ENCODE data around the gene CD82. TPM values are rescaled to one million over a fixed set of nuclear protein-coding genes. Genes with fewer than 3 reads are reported as not detected.
"Not testable (repeated sequence)": the region's sequence is repeated elsewhere in the genome, so short reads cannot be mapped to it uniquely, and the experiment has no call there.

Gene CD82
- total RNA-seq, 3 donors from 2014 or later, result 12.0 to 40.4 (median 38.0) TPM

DNA sequence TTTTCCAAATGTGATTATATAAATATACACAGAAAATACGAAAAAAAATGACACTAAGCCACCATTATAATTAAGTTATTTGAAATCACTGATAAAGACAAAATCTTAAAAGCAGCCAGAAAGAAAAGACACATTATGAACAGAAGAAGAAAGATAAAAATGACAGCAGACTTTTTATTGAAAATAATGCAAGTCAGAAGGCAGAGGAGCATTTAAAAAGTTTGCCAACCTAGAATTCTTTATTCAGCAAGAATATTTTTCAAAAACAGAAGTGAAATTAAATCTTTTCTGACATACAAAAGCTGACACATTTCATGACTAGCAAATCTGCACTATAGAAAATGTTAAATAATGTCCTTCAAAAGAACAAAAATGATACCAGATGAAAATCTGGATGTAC, 77.8 kb downstream of the CD82 start:
- Histone ChIP-seq H3K27me3 (no peaks in the 10 kb centered on the region), H3K36me3 (no peaks in the 10 kb centered on the region), H3K9me3 (peaks cover 5 to 28% of the 10 kb centered on the region in 2 donors), H3K4me3 (no peak overlapping the region), H3K27ac (no peak overlapping the region), H3K4me1 (no peaks in the 10 kb centered on the region)
- TF ChIP-seq, protein P1, sequence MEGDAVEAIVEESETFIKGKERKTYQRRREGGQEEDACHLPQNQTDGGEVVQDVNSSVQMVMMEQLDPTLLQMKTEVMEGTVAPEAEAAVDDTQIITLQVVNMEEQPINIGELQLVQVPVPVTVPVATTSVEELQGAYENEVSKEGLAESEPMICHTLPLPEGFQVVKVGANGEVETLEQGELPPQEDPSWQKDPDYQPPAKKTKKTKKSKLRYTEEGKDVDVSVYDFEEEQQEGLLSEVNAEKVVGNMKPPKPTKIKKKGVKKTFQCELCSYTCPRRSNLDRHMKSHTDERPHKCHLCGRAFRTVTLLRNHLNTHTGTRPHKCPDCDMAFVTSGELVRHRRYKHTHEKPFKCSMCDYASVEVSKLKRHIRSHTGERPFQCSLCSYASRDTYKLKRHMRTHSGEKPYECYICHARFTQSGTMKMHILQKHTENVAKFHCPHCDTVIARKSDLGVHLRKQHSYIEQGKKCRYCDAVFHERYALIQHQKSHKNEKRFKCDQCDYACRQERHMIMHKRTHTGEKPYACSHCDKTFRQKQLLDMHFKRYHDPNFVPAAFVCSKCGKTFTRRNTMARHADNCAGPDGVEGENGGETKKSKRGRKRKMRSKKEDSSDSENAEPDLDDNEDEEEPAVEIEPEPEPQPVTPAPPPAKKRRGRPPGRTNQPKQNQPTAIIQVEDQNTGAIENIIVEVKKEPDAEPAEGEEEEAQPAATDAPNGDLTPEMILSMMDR (IDR thresholded peaks at IDR 0.05), result no peak
- TF ChIP-seq POLR2AphosphoS5 (IDR thresholded peaks at IDR 0.05), result no peak
- TF ChIP-seq POLR2A (IDR thresholded peaks at IDR 0.05), result no peak
- intact Hi-C loops (cut with DNase I; ENCODE audit: low total_unique reads), result no loop called here
- no peak for DNase-seq (ENCODE audit: low spot score in 2 of 2)

DNA sequence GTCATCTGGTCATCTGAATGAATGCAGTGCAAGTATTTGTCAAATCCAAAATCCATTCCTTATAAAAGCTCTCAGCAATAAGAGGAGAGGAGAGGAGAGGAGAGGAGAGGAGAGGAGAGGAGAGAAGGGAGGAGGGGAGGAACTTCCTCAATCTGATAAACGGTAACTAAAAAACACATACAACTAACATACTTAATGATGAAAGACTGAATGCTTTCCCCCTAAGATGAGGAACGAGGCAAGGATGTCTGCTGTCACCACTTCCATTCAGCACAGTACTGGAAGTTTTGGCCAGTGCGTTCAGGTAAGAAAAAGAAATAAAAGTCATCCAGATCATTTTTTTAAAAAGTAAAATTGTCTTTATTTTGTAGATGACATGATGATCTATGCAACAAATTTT, 80.4 kb downstream of the CD82 start:
- no peak overlapping the region for H3K27ac ChIP-seq
- no peak for DNase-seq (ENCODE audit: low spot score in 2 of 2)
- no peak overlapping the region for H3K4me3 ChIP-seq
- H3K27me3 ChIP-seq, result no peaks in the 10 kb centered on the region
- H3K36me3 ChIP-seq, result no peaks in the 10 kb centered on the region
- H3K9me3 ChIP-seq, result peaks cover 5 to 28% of the 10 kb centered on the region in 2 donors
- TF ChIP-seq, protein P1 (IDR thresholded peaks at IDR 0.05), result no peak
- TF ChIP-seq POLR2AphosphoS5 (IDR thresholded peaks at IDR 0.05) (no peak), POLR2A (IDR thresholded peaks at IDR 0.05) (no peak)
- H3K4me1 ChIP-seq, result no peaks in the 10 kb centered on the region
- intact Hi-C loops (cut with DNase I; ENCODE audit: low total_unique reads), result no loop called here

DNA sequence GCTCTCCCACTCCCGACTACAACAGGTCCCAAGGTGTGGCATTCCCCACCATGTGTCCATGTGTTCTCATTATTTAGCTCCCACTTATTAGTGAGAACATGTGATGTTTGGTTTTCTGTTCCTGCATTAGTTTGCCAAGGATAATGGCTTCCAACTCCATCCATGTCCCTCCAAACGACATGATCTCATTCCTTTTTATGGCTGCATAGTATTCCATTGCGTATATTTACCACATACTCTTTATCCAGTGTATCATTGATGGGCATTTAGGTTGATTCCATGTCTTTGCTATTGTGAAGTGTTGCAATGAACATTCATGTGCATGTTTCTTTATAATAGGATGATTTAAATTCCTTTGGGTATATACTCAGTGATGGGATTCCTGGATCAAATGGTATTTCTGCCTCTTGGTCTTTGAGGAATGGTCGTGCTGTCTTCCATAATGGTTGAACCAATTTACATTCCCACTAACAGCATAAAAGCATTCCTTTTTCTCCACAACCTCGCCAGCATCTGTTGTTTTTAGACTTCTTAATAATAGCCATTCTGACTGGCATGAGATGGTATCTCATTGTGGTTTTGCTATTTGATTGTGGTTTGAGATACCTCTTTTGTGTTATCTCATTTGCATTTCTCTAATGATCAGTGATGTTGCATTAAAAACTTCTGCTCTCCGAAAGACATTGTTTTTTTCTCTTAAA, 81.9 kb downstream of the CD82 start:
- H3K36me3 ChIP-seq; DNase-seq (ENCODE audit: low spot score in 2 of 2); H3K4me3 ChIP-seq; H3K27ac ChIP-seq; intact Hi-C loops (cut with DNase I; ENCODE audit: low total_unique reads); H3K27me3 ChIP-seq; H3K4me1 ChIP-seq: not testable (repeated sequence)
- H3K9me3 ChIP-seq, result peaks cover 1 to 26% of the 10 kb centered on the region in 2 donors

DNA sequence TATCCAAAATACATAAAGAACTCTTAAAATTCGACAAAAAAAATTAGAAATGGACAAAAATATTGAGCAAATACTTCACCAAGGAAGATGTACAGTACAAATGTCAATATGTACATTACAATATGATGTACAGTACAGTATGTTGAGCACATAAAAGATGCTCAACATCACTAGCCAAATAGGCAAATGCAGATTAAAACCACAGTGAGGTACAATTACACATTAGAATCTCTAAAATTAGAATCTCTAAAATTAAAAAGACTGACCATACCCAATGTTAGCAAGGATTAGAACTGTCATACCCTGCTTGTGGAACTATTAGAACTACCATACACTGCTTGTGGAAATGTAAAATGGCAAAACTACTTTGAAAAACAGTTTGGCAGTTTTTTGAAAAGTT, 82.6 kb downstream of the CD82 start:
- no peak for DNase-seq (ENCODE audit: low spot score in 2 of 2)
- H3K27me3 ChIP-seq, result no peaks in the 10 kb centered on the region
- intact Hi-C loops (cut with DNase I; ENCODE audit: low total_unique reads), result no loop called here
- no peaks in the 10 kb centered on the region for H3K36me3 ChIP-seq
- peaks cover 0 to 19% of the 10 kb centered on the region in 2 donors for H3K9me3 ChIP-seq
- no peaks in the 10 kb centered on the region for H3K4me1 ChIP-seq
- TF ChIP-seq, protein P1 (IDR thresholded peaks at IDR 0.05), result no peak
- TF ChIP-seq POLR2A (IDR thresholded peaks at IDR 0.05) (no peak), POLR2AphosphoS5 (IDR thresholded peaks at IDR 0.05) (no peak)
- H3K4me3 ChIP-seq, result no peak overlapping the region
- no peak overlapping the region for H3K27ac ChIP-seq

DNA sequence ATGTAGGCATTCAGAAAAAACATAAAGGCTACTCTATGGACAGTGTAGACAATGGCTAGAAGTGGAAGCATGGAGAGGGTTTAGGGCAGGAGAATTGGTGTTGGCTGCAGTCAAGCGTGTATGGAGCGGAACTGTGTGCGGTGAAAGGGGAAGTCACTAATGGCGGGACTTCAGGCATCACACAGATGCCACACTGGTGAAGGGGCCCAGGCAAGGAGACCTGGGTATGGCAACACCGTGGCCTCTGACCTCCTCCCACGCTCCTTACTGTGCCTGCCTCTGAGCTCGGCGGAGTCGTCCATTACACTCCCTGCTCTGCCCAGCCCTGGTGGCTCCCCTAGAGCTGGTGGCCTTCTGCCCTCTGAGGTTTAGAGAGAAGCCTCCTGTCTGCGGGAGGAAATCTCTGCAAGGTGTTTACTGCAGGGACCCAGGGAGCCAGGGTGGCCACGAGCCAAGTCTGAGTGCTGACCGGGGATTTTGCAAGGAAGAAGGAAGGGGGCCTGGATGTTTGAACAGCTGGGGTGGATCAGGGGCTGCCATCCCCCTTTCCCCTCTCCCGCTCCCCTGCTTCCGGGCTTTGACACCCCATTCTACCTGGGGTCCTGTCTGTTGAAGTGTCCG, 86.2 kb downstream of the CD82 start:
- H3K36me3 ChIP-seq, result no peaks in the 10 kb centered on the region
- intact Hi-C loops (cut with DNase I; ENCODE audit: low total_unique reads), result no loop called here
- TF ChIP-seq, protein P1 (IDR thresholded peaks at IDR 0.05), result no peak
- no peak for TF ChIP-seq POLR2A (IDR thresholded peaks at IDR 0.05)
- TF ChIP-seq POLR2AphosphoS5 (IDR thresholded peaks at IDR 0.05), result no peak

More for the DNA sequence above, 86.2 kb downstream of the CD82 start:
- Histone ChIP-seq H3K4me3 (no peak overlapping the region), H3K27me3 (no peaks in the 10 kb centered on the region), H3K27ac (no peak overlapping the region), H3K9me3 (peaks cover 0 to 4% of the 10 kb centered on the region in 2 donors), H3K4me1 (no peaks in the 10 kb centered on the region)
- DNase-seq (ENCODE audit: low spot score in 2 of 2), result no peak

All from breast epithelium (tissue), 4 donors.